Stimulated activated CD8-positive, alpha-beta memory T cell treated with anti-CD3 and anti-CD28 coated beads, Interleukin-12 subunit alpha, Interleukin-12 subunit beta, amount 100 ng/mL, for 1 hour (primary cell): ENCODE measurements around the gene TRPM3.

Experiments
- DNase-seq: peaks from one replicate; pipeline ENCODE4 v3.0.0-alpha.2; 2020; ENCODE audit warnings: low read depth

TRPM3 gene

GRCh38 chr9:70554881-70555280 lies 566.5 kb downstream of the TRPM3 start:
- no peak for DNase-seq

- DNase-seq, result no peak
Observed at GRCh38 chr9:70553707-70554673, 567.4 kb downstream of the TRPM3 start.

GRCh38 chr9:70552561-70552960 lies 568.9 kb downstream of the TRPM3 start:
- no peak for DNase-seq

GRCh38 chr9:70551801-70552200 lies 569.6 kb downstream of the TRPM3 start:
- no peak for DNase-seq

GRCh38 chr9:70551396-70551795 lies 570.0 kb downstream of the TRPM3 start:
- no peak for DNase-seq

- DNase-seq, result no peak
Observed at GRCh38 chr9:70549926-70550325, 571.5 kb downstream of the TRPM3 start.

- DNase-seq, result no peak
Observed at GRCh38 chr9:70542311-70542931, 579.0 kb downstream of the TRPM3 start.

- no peak for DNase-seq
Observed at GRCh38 chr9:70540016-70540415, 581.4 kb downstream of the TRPM3 start.

- no peak for DNase-seq
Observed at GRCh38 chr9:70539526-70539925, 581.9 kb downstream of the TRPM3 start.

GRCh38 chr9:70539001-70539400 lies 582.4 kb downstream of the TRPM3 start:
- no peak for DNase-seq

- DNase-seq, result no peak
Observed at GRCh38 chr9:70537084-70537483, 584.3 kb downstream of the TRPM3 start.

- no peak for DNase-seq
Observed at GRCh38 chr9:70535546-70536323, 585.7 kb downstream of the TRPM3 start.

GRCh38 chr9:70534471-70534870 lies 587.0 kb downstream of the TRPM3 start:
- DNase-seq, result no peak

- no peak for DNase-seq
Observed at GRCh38 chr9:70534061-70534460, 587.4 kb downstream of the TRPM3 start.

- DNase-seq, result no peak
Observed at GRCh38 chr9:70533492-70533891, 587.9 kb downstream of the TRPM3 start.

GRCh38 chr9:70532716-70533115 lies 588.7 kb downstream of the TRPM3 start:
- no peak for DNase-seq

GRCh38 chr9:70531311-70531710 lies 590.1 kb downstream of the TRPM3 start:
- no peak for DNase-seq

GRCh38 chr9:70530716-70531115 lies 590.7 kb downstream of the TRPM3 start:
- no peak for DNase-seq

GRCh38 chr9:70529833-70530232 lies 591.6 kb downstream of the TRPM3 start:
- no peak for DNase-seq

- DNase-seq, result no peak
Observed at GRCh38 chr9:70529377-70529776, 592.0 kb downstream of the TRPM3 start.

GRCh38 chr9:70526902-70527301 lies 594.5 kb downstream of the TRPM3 start:
- DNase-seq, result no peak

GRCh38 chr9:70525519-70525918 lies 595.9 kb downstream of the TRPM3 start:
- DNase-seq, result no peak
